Body of pancreas (tissue), 4 donors: Measurements from ENCODE around the gene FAM43A. TPM values are rescaled to one million over a fixed set of nuclear protein-coding genes. Genes with fewer than 3 reads are reported as not detected.
A peak's percentile ranks its signal among the peaks of the same experiment; 100 is the strongest.

ENCODE experiments used
- ATAC-seq: fragments of 150-250 bp; one replicate; pipeline ENCODE4 v1.9.1; 2016
- DNase-seq, 4 donors: peaks; one replicate each; pipeline ENCODE4 v3.0.0-alpha.2; 2019
- H3K27ac ChIP-seq, 4 donors: fragments of 200-600 bp; sonication (generic); 1 replicate in 3 of 4; 2 replicates in 1 of 4; pipeline versions ENCODE4 v1.5.1 to v1.6.1; 2016 to 2019; ENCODE audit warnings: mild to moderate bottlenecking in 1 of 4, mixed read lengths in 1 of 4, moderate library complexity in 1 of 4
- H3K27me3 ChIP-seq, 2 donors: fragments of 200-600 bp; sonication (generic); one replicate each; pipeline ENCODE4 v1.6.0; 2016; ENCODE audit warnings: mild to moderate bottlenecking in 1 of 2
- H3K36me3 ChIP-seq, 2 donors: fragments of 200-600 bp; sonication (generic); replicated peaks in 1 of 2; 2 replicates each; pipeline ENCODE4 v1.5.1; 2016; ENCODE audit warnings: low read depth in 2 of 2; ENCODE audit not compliant: insufficient read depth in 1 of 2
- H3K4me1 ChIP-seq: fragments of 200-600 bp; sonication (generic); one replicate; pipeline ENCODE4 v1.6.0; 2016
- H3K4me3 ChIP-seq, 2 donors: fragments of 200-600 bp; sonication (generic); 1 replicate in 1 of 2; 2 replicates in 1 of 2; pipeline ENCODE4 v1.5.1; 2016 to 2019
- H3K9me3 ChIP-seq, 3 donors: fragments of 200-600 bp; sonication (generic); 1 replicate in 2 of 3; 2 replicates in 1 of 3; pipeline ENCODE4 v1.5.1; 2016
- CTCF ChIP-seq, 7 experiments: fragments of 450-650 bp in 4 of 7; fragments of 200-600 bp in 3 of 7; sonication (generic) in 3 of 7; IDR thresholded peaks; one replicate each; pipeline ENCODE4 v1.5.1; 2016 to 2019; ENCODE audit warnings: antibody characterized with exemption in 7 of 7
- POLR2A ChIP-seq, 3 donors: fragments of 450-650 bp; IDR thresholded peaks; one replicate each; pipeline ENCODE4 v1.6.1; 2016; ENCODE audit warnings: antibody characterized with exemption in 3 of 3, mild to moderate bottlenecking in 2 of 3
- WGBS, 2 donors: methylation state at CpG; one replicate each; pipeline ENCODE4 v1.1.5; 2017; 5-methylcytosine and 5-hydroxymethylcytosine counted together
- intact Hi-C: fragments of 100-400 bp; cut with DNase I; formaldehyde crosslinking; loops from one replicate; pipeline ENCODE4 v1.15.1; 2023
- total RNA-seq, 2 donors: library from RNA; depleted of rRNA; stranded (reverse); fragments of >200 nt; gene quantifications; one replicate each; pipeline ENCODE4 v1.1.0, GENCODE V29; 2016

FAM43A gene
- total RNA-seq, 2 donors from 2014 or later, result 5.2 to 5.3 TPM

- Histone ChIP-seq H3K9me3 (no peaks in the 10 kb centered on the region), H3K27ac (no peak overlapping the region), H3K4me3 (no peak overlapping the region), H3K27me3 (no peaks in the 10 kb centered on the region), H3K4me1 (no peaks in the 10 kb centered on the region), H3K36me3 (no peaks in the 10 kb centered on the region)
- ATAC-seq (no peak), DNase-seq (no peak)
- intact Hi-C loops, result no loop called here
- WGBS, 2 donors, result 61 to 62% methylated on average over 7 of the region's 7 CpGs
- TF ChIP-seq POLR2A (IDR thresholded peaks at IDR 0.05), result no peak
These were observed 38.3 kb downstream of the FAM43A start for GRCh38 chr3:194723846-194724618.

GRCh38 chr3:194725346-194725745 is 39.7 kb downstream of the FAM43A start:
- no peak overlapping the region for H3K4me3 ChIP-seq
- DNase-seq (no peak), ATAC-seq (no peak)
- H3K9me3 ChIP-seq, result no peaks in the 10 kb centered on the region
- intact Hi-C loops, result no loop called here
- 61 to 65% methylated on average over 5 of the region's 5 CpGs for WGBS, 2 donors
- H3K4me1 ChIP-seq, result no peaks in the 10 kb centered on the region
- no peak for TF ChIP-seq POLR2A (IDR thresholded peaks at IDR 0.05)
- no peak for TF ChIP-seq CTCF (IDR thresholded peaks at IDR 0.05)
- no peaks in the 10 kb centered on the region for H3K27me3 ChIP-seq
- no peaks in the 10 kb centered on the region for H3K36me3 ChIP-seq
- no peak overlapping the region for H3K27ac ChIP-seq

- 55 to 66% methylated on average over 10 to 11 of the region's 11 CpGs for WGBS, 2 donors
- no peak for DNase-seq
- Histone ChIP-seq H3K9me3 (no peaks in the 10 kb centered on the region), H3K4me1 (no peaks in the 10 kb centered on the region), H3K27ac (no peak overlapping the region), H3K27me3 (no peaks in the 10 kb centered on the region), H3K36me3 (no peaks in the 10 kb centered on the region), H3K4me3 (no peak overlapping the region)
- no peak for TF ChIP-seq POLR2A (IDR thresholded peaks at IDR 0.05)
- no peak for ATAC-seq
- intact Hi-C loops, result no loop called here
These were observed 41.9 kb downstream of the FAM43A start for GRCh38 chr3:194727435-194728128.

GRCh38 chr3:194728986-194729385 is 43.3 kb downstream of the FAM43A start:
- 83 to 92% methylated on average over 2 of the region's 2 CpGs for WGBS, 2 donors
- no peak for DNase-seq
- H3K27me3 ChIP-seq, result no peaks in the 10 kb centered on the region
- no peaks in the 10 kb centered on the region for H3K9me3 ChIP-seq
- TF ChIP-seq CTCF (IDR thresholded peaks at IDR 0.05) (no peak), POLR2A (IDR thresholded peaks at IDR 0.05) (no peak)
- intact Hi-C loops, result no loop called here
- no peak overlapping the region for H3K27ac ChIP-seq
- H3K36me3 ChIP-seq, result no peaks in the 10 kb centered on the region
- H3K4me1 ChIP-seq, result no peaks in the 10 kb centered on the region
- no peak for ATAC-seq
- no peak overlapping the region for H3K4me3 ChIP-seq

GRCh38 chr3:194730365-194730764 is 44.7 kb downstream of the FAM43A start:
- Histone ChIP-seq H3K9me3 (no peaks in the 10 kb centered on the region), H3K27me3 (no peaks in the 10 kb centered on the region), H3K36me3 (no peaks in the 10 kb centered on the region), H3K4me3 (no peak overlapping the region), H3K27ac (peak overlapping the region in 1 of 4 donors; percentile 30), H3K4me1 (no peaks in the 10 kb centered on the region)
- intact Hi-C loops, result no loop called here
- peak; percentile 91 for ATAC-seq
- peak; percentile 53 to 71 (median 62) for DNase-seq
- 20 to 27% methylated on average over 10 of the region's 10 CpGs for WGBS, 2 donors
- TF ChIP-seq POLR2A (IDR thresholded peaks at IDR 0.05), result peak in 2 of 3 donors; percentile 46 to 49
- TF ChIP-seq CTCF (IDR thresholded peaks at IDR 0.05), result no peak
